Erythroblast (primary cell): ENCODE measurements around the gene PLA2G12B.

Experiments
- DNase-seq, 2 experiments: peaks; one replicate each; lab custom pipeline; 2025; lab: John Stamatoyannopoulos, UW
- GATA1 ChIP-seq: IDR thresholded peaks from 2 replicates; pipeline ENCODE4 v1.6.1; 2011; ENCODE audit warnings: low read depth, mild to moderate bottlenecking, control low read depth, low read length, moderate library complexity
- POLR2A ChIP-seq: IDR thresholded peaks from 2 replicates; pipeline ENCODE4 v1.6.1; 2011; ENCODE audit warnings: mild to moderate bottlenecking, low read length

Gene PLA2G12B

GRCh38 chr10:72889391-72889831 lies 65.2 kb downstream of the PLA2G12B start:
- no peak for DNase-seq
- no peak for TF ChIP-seq GATA1
- no peak for TF ChIP-seq POLR2A

GRCh38 chr10:72888151-72888638 lies 66.4 kb downstream of the PLA2G12B start:
- no peak for DNase-seq
- TF ChIP-seq GATA1 (no peak), POLR2A (no peak)

- TF ChIP-seq GATA1 (no peak), POLR2A (no peak)
- no peak for DNase-seq
Observed at GRCh38 chr10:72887043-72887442, 67.6 kb downstream of the PLA2G12B start.

GRCh38 chr10:72886621-72887020 lies 68.0 kb downstream of the PLA2G12B start:
- DNase-seq: no peak
- TF ChIP-seq POLR2A: no peak
- TF ChIP-seq GATA1: no peak

- no peak for TF ChIP-seq GATA1
- no peak for TF ChIP-seq POLR2A
- DNase-seq: no peak
Observed at GRCh38 chr10:72885953-72886352, 68.7 kb downstream of the PLA2G12B start.
